HG02642 (cell line): ENCODE data around the gene HERC6.
"Not testable (repeated sequence)": the region's sequence is repeated elsewhere in the genome, so short reads cannot be mapped to it uniquely, and the experiment has no call there.

Source experiments
- ATAC-seq: cut with Tn5 transposase; IDR thresholded peaks from one replicate; pipeline ENCODE4 v1.9.1; 2021; ENCODE audit warnings: mild to moderate bottlenecking; ENCODE audit not compliant: unreplicated experiment, poor library complexity

Gene HERC6

GRCh38 chr4:88443486-88443885 lies 64.8 kb downstream of the HERC6 start:
- no peak for ATAC-seq

GRCh38 chr4:88445252-88445651 lies 66.6 kb downstream of the HERC6 start:
- no peak for ATAC-seq

GRCh38 chr4:88446124-88446523 lies 67.5 kb downstream of the HERC6 start:
- ATAC-seq = no peak

GRCh38 chr4:88447371-88448095 lies 68.9 kb downstream of the HERC6 start:
- ATAC-seq = no peak

GRCh38 chr4:88448211-88448765 lies 69.6 kb downstream of the HERC6 start:
- not testable (repeated sequence) for ATAC-seq

GRCh38 chr4:88448889-88449288 lies 70.2 kb downstream of the HERC6 start:
- no peak for ATAC-seq

- no peak for ATAC-seq
These were observed 70.6 kb downstream of the HERC6 start for GRCh38 chr4:88449290-88449689.

GRCh38 chr4:88451205-88451604 lies 72.6 kb downstream of the HERC6 start:
- ATAC-seq = no peak

- ATAC-seq = no peak
These were observed 74.3 kb downstream of the HERC6 start for GRCh38 chr4:88452912-88453311.

GRCh38 chr4:88456670-88457306 lies 78.1 kb downstream of the HERC6 start, which contains the start of gene HERC5:
TSS of gene HERC5 (plus strand) at chr4:88457119. CDS start at chr4:88457270, 151 bp downstream.
- peak; percentile 95 for ATAC-seq

- ATAC-seq = peak; percentile 45
These were observed 78.9 kb downstream of the HERC6 start for GRCh38 chr4:88457307-88458103.

- no peak for ATAC-seq
These were observed 79.6 kb downstream of the HERC6 start for GRCh38 chr4:88458104-88458740.

- no peak for ATAC-seq
These were observed 87.1 kb downstream of the HERC6 start for GRCh38 chr4:88465653-88466192.

- no peak for ATAC-seq
These were observed 88.7 kb downstream of the HERC6 start for GRCh38 chr4:88467392-88467791.

- no peak for ATAC-seq
These were observed 98.7 kb downstream of the HERC6 start for GRCh38 chr4:88477229-88477860.

GRCh38 chr4:88478247-88478646 lies 99.6 kb downstream of the HERC6 start:
- ATAC-seq = no peak

GRCh38 chr4:88481537-88481936 lies 102.9 kb downstream of the HERC6 start:
- no peak for ATAC-seq

- ATAC-seq = no peak
These were observed 110.6 kb downstream of the HERC6 start for GRCh38 chr4:88489100-88489761.
